ENCODE measurements around the gene ACKR2.

DNA sequence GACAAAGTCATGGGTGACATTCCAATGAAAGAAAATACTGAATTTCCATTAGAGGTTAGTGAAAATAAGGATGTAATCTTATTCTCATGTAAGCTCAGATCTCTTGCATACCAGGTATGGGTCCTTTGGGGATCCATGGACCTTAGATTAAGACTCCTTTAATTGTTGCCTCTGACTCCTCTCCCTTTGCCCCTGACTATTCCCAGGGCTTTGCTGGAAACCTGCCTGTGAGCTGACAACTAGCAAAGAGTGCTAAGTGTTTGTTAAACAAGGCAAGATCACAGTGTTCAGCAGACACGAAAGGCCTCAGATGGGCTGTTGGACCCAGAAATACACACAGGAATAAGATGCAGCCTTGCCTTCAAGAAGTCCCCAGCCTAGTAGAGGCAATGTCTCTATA, 32.1 kb downstream of the ACKR2 start:
- TF ChIP-seq EZH2 (IDR thresholded peaks at IDR 0.05; ENCODE audit: insufficient read depth, poor library complexity, severe bottlenecking) (no peak), EZH2phosphoT487 (IDR thresholded peaks at IDR 0.05; ENCODE audit: insufficient read depth, low read depth) (no peak)
